ENCODE data around the gene MS4A6A. TPM values are rescaled to one million over a fixed set of nuclear protein-coding genes. Genes with fewer than 3 reads are reported as not detected.
A peak's percentile ranks its signal among the peaks of the same experiment; 100 is the strongest.

Gene MS4A6A
- total and polyA plus RNA-seq, 9 of the 15 experiments (the other 6 are each of a cell fraction or from before 2014, with no cell fraction given), result 0.57 to 9.5 (median 4.2) TPM

DNA sequence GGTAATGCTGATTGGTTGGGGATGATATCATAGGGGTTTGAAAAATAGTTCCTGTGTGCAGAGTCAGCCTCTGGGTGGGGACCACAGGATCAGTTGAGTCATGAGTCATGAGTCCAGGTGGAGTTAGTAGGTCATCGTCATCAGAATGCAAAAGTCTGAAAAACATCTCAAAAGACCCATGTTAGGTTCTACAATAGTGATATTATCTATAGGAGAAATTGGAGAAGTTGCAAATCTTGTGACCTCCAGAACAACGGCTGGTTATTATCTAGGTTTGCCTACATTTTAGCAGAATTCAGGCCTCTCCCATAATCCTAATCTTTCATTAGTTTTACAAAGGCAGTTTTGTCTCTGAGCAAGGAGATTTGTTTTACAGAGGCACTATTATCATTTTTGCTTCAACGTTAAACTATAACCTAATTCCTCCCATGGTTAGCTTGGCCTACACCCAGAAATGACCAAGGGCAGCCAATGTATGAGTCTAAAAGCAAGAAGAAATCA is 55.5 kb downstream of the MS4A6A start (continued):
- no peak for TF ChIP-seq RBM14 (IDR thresholded peaks at IDR 0.05; ENCODE audit: borderline replicate concordance, insufficient read depth, low read depth, low read length)
- no peak for TF ChIP-seq IRF1 (CRISPR knock-in tag; IDR thresholded peaks at IDR 0.05; ENCODE audit: borderline replicate concordance)
- TF ChIP-seq PHF21A (IDR thresholded peaks at IDR 0.05; ENCODE audit: borderline replicate concordance, low read depth), result no peak
- TF ChIP-seq CREB1 (IDR thresholded peaks at IDR 0.05), result 0 out of 2 replicates have a peak, but pooled peaks have one; percentile 38
- no peak for TF ChIP-seq CREB1 (CRISPR knock-in tag; IDR thresholded peaks at IDR 0.05)
- no peak for TF ChIP-seq ZNF282 (CRISPR knock-in tag; IDR thresholded peaks at IDR 0.05)
- no peak for TF ChIP-seq KLF10 (CRISPR knock-in tag; IDR thresholded peaks at IDR 0.05)
- TF ChIP-seq ZNF830 (CRISPR knock-in tag; IDR thresholded peaks at IDR 0.05), result no peak
- TF ChIP-seq MCM3 (IDR thresholded peaks at IDR 0.05), result no peak
- TF ChIP-seq PHTF2 (CRISPR knock-in tag; IDR thresholded peaks at IDR 0.05), result no peak
- TF ChIP-seq, protein P1, sequence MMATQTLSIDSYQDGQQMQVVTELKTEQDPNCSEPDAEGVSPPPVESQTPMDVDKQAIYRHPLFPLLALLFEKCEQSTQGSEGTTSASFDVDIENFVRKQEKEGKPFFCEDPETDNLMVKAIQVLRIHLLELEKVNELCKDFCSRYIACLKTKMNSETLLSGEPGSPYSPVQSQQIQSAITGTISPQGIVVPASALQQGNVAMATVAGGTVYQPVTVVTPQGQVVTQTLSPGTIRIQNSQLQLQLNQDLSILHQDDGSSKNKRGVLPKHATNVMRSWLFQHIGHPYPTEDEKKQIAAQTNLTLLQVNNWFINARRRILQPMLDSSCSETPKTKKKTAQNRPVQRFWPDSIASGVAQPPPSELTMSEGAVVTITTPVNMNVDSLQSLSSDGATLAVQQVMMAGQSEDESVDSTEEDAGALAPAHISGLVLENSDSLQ (IDR thresholded peaks at IDR 0.05), result no peak
- no peak for TF ChIP-seq ZNF436 (CRISPR knock-in tag; IDR thresholded peaks at IDR 0.05)
- no peak for TF ChIP-seq BRF1 (IDR thresholded peaks at IDR 0.05; ENCODE audit: borderline replicate concordance, extremely low read depth, insufficient read length)
- TF ChIP-seq, protein P2, sequence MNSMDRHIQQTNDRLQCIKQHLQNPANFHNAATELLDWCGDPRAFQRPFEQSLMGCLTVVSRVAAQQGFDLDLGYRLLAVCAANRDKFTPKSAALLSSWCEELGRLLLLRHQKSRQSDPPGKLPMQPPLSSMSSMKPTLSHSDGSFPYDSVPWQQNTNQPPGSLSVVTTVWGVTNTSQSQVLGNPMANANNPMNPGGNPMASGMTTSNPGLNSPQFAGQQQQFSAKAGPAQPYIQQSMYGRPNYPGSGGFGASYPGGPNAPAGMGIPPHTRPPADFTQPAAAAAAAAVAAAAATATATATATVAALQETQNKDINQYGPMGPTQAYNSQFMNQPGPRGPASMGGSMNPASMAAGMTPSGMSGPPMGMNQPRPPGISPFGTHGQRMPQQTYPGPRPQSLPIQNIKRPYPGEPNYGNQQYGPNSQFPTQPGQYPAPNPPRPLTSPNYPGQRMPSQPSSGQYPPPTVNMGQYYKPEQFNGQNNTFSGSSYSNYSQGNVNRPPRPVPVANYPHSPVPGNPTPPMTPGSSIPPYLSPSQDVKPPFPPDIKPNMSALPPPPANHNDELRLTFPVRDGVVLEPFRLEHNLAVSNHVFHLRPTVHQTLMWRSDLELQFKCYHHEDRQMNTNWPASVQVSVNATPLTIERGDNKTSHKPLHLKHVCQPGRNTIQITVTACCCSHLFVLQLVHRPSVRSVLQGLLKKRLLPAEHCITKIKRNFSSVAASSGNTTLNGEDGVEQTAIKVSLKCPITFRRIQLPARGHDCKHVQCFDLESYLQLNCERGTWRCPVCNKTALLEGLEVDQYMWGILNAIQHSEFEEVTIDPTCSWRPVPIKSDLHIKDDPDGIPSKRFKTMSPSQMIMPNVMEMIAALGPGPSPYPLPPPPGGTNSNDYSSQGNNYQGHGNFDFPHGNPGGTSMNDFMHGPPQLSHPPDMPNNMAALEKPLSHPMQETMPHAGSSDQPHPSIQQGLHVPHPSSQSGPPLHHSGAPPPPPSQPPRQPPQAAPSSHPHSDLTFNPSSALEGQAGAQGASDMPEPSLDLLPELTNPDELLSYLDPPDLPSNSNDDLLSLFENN (IDR thresholded peaks at IDR 0.05; ENCODE audit: low read depth in 2 of 2, low read length in 2 of 2), result no peak
- no peak for TF ChIP-seq ZNF175 (CRISPR knock-in tag; IDR thresholded peaks at IDR 0.05; ENCODE audit: low read depth)
- no peak for TF ChIP-seq ZBTB33 (CRISPR knock-in tag; IDR thresholded peaks at IDR 0.05)
- no peak for TF ChIP-seq RFX1 (IDR thresholded peaks at IDR 0.05)
- no peak for TF ChIP-seq ZNF274 (IDR thresholded peaks at IDR 0.05; ENCODE audit: borderline replicate concordance, low read depth, low read length)
- no peak for TF ChIP-seq ZNF511 (CRISPR knock-in tag; IDR thresholded peaks at IDR 0.05)

Data from K562 (cell line).